Esophagus muscularis mucosa (tissue), 4 donors: ENCODE results near the gene PLCL1.

ENCODE experiments used
- EP300 ChIP-seq: sonication (generic); formaldehyde crosslinking; IDR thresholded peaks from one replicate; pipeline ENCODE4 v1.6.1; 2017; ENCODE audit warnings: antibody characterized with exemption
- POLR2A ChIP-seq: fragments of 450-650 bp; IDR thresholded peaks from one replicate; pipeline ENCODE4 v1.6.1; 2017; ENCODE audit warnings: antibody characterized with exemption, moderate library complexity, mild to moderate bottlenecking, low read depth
- TF ChIP-seq, protein P1 (sequence below), 3 experiments: fragments of 200-600 bp in 2 of 3; fragments of 450-650 bp in 1 of 3; sonication (generic) in 2 of 3; IDR thresholded peaks; one replicate each; pipeline ENCODE4 v1.5.1; 2017 to 2019; ENCODE audit warnings: antibody characterized with exemption in 3 of 3, mild to moderate bottlenecking in 2 of 3, moderate library complexity in 1 of 3

DNA sequence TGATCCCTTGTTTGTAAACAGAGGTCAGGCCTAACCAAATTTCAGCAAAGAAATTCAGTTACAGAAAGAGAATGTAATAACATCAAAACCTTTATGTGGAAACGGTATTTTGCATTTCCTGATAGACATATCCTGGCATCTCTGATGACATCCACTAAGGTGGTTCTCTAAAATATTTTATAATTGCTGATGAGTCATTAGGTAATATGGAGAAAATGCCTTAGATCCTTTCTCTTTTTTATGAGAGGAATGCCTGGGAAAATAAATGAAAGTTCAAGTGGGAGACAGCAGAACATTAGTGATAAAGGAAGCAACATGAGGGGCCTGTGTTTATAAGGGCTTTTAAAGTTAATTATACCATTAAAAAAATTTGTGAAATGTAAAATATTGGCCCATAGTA is 72.6 kb downstream of the PLCL1 start:
- no peak for TF ChIP-seq POLR2A
- TF ChIP-seq, protein P1, sequence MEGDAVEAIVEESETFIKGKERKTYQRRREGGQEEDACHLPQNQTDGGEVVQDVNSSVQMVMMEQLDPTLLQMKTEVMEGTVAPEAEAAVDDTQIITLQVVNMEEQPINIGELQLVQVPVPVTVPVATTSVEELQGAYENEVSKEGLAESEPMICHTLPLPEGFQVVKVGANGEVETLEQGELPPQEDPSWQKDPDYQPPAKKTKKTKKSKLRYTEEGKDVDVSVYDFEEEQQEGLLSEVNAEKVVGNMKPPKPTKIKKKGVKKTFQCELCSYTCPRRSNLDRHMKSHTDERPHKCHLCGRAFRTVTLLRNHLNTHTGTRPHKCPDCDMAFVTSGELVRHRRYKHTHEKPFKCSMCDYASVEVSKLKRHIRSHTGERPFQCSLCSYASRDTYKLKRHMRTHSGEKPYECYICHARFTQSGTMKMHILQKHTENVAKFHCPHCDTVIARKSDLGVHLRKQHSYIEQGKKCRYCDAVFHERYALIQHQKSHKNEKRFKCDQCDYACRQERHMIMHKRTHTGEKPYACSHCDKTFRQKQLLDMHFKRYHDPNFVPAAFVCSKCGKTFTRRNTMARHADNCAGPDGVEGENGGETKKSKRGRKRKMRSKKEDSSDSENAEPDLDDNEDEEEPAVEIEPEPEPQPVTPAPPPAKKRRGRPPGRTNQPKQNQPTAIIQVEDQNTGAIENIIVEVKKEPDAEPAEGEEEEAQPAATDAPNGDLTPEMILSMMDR (IDR thresholded peaks at IDR 0.05): no peak
- TF ChIP-seq EP300: no peak
